HuH-7 (cell line): ENCODE results near the gene PLXNA2.
A peak's percentile ranks its signal among the peaks of the same experiment; 100 is the strongest.

ENCODE experiments used
- DNase-seq: peaks from one replicate; pipeline ENCODE4 v3.0.0; 2011; ENCODE audit warnings: low spot score

Gene PLXNA2

GRCh38 chr1:208089761-208090370, 154.3 kb downstream of the PLXNA2 start:
- DNase-seq: no peak

GRCh38 chr1:208089149-208089548, 155.0 kb downstream of the PLXNA2 start:
- DNase-seq: no peak

- DNase-seq: no peak
Measured at GRCh38 chr1:208088319-208088718, 155.9 kb downstream of the PLXNA2 start.

- no peak for DNase-seq
Measured at GRCh38 chr1:208085655-208086515, 158.3 kb downstream of the PLXNA2 start.

GRCh38 chr1:208084764-208085163, 159.4 kb downstream of the PLXNA2 start:
- DNase-seq: no peak

- no peak for DNase-seq
Measured at GRCh38 chr1:208084220-208084619, 160.0 kb downstream of the PLXNA2 start.

GRCh38 chr1:208083715-208084085, 160.5 kb downstream of the PLXNA2 start:
- no peak for DNase-seq

GRCh38 chr1:208083016-208083714, 161.0 kb downstream of the PLXNA2 start:
- no peak for DNase-seq

- peak; percentile 14 for DNase-seq
Measured at GRCh38 chr1:208081972-208082371, 162.2 kb downstream of the PLXNA2 start.

- DNase-seq: no peak
Measured at GRCh38 chr1:208080396-208081286, 163.5 kb downstream of the PLXNA2 start.

- DNase-seq: no peak
Measured at GRCh38 chr1:208079161-208079560, 165.0 kb downstream of the PLXNA2 start.

- DNase-seq: no peak
Measured at GRCh38 chr1:208078752-208079151, 165.4 kb downstream of the PLXNA2 start.

- DNase-seq: no peak
Measured at GRCh38 chr1:208077232-208078075, 166.7 kb downstream of the PLXNA2 start.

GRCh38 chr1:208074353-208074752, 169.8 kb downstream of the PLXNA2 start:
- DNase-seq: no peak

- DNase-seq: no peak
Measured at GRCh38 chr1:208071435-208072031, 172.7 kb downstream of the PLXNA2 start.

- no peak for DNase-seq
Measured at GRCh38 chr1:208069908-208070307, 174.3 kb downstream of the PLXNA2 start.

- DNase-seq: no peak
Measured at GRCh38 chr1:208069317-208069716, 174.9 kb downstream of the PLXNA2 start.

- no peak for DNase-seq
Measured at GRCh38 chr1:208068908-208069307, 175.3 kb downstream of the PLXNA2 start.

GRCh38 chr1:208068407-208068806, 175.8 kb downstream of the PLXNA2 start:
- DNase-seq: no peak

- DNase-seq: no peak
Measured at GRCh38 chr1:208066583-208066982, 177.6 kb downstream of the PLXNA2 start.

GRCh38 chr1:208065862-208066261, 178.3 kb downstream of the PLXNA2 start:
- DNase-seq: no peak
